Liver (tissue), 3 donors: ENCODE measurements around the gene CNRIP1.

Source experiments
- JUND ChIP-seq, 2 donors: IDR thresholded peaks; 2 replicates each; pipeline ENCODE4 v1.6.1; 2016; ENCODE audit warnings: antibody characterized with exemption in 2 of 2
- RAD21 ChIP-seq, 2 donors: IDR thresholded peaks; 2 replicates each; pipeline ENCODE4 v1.6.1; 2016; ENCODE audit warnings: antibody characterized with exemption in 2 of 2, mild to moderate bottlenecking in 2 of 2
- SP1 ChIP-seq: IDR thresholded peaks from 2 replicates; pipeline ENCODE4 v1.6.1; 2018; ENCODE audit warnings: antibody characterized with exemption, mild to moderate bottlenecking
- YY1 ChIP-seq: IDR thresholded peaks from 2 replicates; pipeline ENCODE4 v1.6.1; 2016; ENCODE audit warnings: antibody characterized with exemption, mild to moderate bottlenecking
- TF ChIP-seq, protein P1 (sequence below): fragments of 150-350 bp; IDR thresholded peaks from 2 replicates; pipeline ENCODE4 v1.5.1; 2017; ENCODE audit warnings: improper control_type of control experiment, low read depth, low read length; ENCODE audit not compliant: missing input control
- TF ChIP-seq, protein P2 (sequence below): IDR thresholded peaks from 2 replicates; pipeline ENCODE4 v1.6.1; 2016; ENCODE audit warnings: antibody characterized with exemption, mild to moderate bottlenecking
- TF ChIP-seq, protein P3 (sequence below): IDR thresholded peaks from 2 replicates; pipeline ENCODE4 v1.6.1; 2016; ENCODE audit warnings: antibody characterized with exemption
- donor health status: healthy.
- donor health status: healthy.

DNA sequence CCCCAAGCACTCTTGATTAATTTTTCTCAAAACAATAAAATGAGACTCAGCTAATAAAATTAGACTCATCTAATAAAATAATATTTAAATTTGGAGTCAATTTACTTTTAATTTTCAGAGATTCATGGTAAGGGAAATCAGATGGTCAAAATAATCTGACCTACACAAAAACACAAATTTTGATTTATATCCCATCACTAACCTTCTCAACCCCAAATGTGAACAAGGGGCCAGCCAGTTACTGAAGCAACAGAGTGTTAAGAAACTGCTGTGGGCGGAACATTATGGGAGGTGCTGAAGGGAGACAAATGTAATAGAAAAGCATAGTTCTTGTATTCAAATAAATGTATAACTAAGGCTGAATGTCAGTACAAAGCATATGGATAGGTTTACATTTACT, 39.0 kb downstream of the CNRIP1 start:
- TF ChIP-seq, protein P1, sequence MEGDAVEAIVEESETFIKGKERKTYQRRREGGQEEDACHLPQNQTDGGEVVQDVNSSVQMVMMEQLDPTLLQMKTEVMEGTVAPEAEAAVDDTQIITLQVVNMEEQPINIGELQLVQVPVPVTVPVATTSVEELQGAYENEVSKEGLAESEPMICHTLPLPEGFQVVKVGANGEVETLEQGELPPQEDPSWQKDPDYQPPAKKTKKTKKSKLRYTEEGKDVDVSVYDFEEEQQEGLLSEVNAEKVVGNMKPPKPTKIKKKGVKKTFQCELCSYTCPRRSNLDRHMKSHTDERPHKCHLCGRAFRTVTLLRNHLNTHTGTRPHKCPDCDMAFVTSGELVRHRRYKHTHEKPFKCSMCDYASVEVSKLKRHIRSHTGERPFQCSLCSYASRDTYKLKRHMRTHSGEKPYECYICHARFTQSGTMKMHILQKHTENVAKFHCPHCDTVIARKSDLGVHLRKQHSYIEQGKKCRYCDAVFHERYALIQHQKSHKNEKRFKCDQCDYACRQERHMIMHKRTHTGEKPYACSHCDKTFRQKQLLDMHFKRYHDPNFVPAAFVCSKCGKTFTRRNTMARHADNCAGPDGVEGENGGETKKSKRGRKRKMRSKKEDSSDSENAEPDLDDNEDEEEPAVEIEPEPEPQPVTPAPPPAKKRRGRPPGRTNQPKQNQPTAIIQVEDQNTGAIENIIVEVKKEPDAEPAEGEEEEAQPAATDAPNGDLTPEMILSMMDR = no peak
- TF ChIP-seq SP1 = no peak
- TF ChIP-seq YY1 = no peak
- no peak for TF ChIP-seq RAD21 (IDR thresholded peaks at IDR 0.05)
- TF ChIP-seq, protein P2, sequence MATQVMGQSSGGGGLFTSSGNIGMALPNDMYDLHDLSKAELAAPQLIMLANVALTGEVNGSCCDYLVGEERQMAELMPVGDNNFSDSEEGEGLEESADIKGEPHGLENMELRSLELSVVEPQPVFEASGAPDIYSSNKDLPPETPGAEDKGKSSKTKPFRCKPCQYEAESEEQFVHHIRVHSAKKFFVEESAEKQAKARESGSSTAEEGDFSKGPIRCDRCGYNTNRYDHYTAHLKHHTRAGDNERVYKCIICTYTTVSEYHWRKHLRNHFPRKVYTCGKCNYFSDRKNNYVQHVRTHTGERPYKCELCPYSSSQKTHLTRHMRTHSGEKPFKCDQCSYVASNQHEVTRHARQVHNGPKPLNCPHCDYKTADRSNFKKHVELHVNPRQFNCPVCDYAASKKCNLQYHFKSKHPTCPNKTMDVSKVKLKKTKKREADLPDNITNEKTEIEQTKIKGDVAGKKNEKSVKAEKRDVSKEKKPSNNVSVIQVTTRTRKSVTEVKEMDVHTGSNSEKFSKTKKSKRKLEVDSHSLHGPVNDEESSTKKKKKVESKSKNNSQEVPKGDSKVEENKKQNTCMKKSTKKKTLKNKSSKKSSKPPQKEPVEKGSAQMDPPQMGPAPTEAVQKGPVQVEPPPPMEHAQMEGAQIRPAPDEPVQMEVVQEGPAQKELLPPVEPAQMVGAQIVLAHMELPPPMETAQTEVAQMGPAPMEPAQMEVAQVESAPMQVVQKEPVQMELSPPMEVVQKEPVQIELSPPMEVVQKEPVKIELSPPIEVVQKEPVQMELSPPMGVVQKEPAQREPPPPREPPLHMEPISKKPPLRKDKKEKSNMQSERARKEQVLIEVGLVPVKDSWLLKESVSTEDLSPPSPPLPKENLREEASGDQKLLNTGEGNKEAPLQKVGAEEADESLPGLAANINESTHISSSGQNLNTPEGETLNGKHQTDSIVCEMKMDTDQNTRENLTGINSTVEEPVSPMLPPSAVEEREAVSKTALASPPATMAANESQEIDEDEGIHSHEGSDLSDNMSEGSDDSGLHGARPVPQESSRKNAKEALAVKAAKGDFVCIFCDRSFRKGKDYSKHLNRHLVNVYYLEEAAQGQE = no peak
- no peak for TF ChIP-seq JUND (IDR thresholded peaks at IDR 0.05)
- TF ChIP-seq, protein P3, sequence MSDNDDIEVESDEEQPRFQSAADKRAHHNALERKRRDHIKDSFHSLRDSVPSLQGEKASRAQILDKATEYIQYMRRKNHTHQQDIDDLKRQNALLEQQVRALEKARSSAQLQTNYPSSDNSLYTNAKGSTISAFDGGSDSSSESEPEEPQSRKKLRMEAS = no peak
